GM19025 (cell line): ENCODE measurements around the gene ME3.

Source experiments
- ATAC-seq: cut with Tn5 transposase; IDR thresholded peaks from one replicate; pipeline ENCODE4 v1.9.1; 2021; ENCODE audit warnings: mild to moderate bottlenecking, low read depth, moderate library complexity; ENCODE audit not compliant: unreplicated experiment

Gene ME3

DNA sequence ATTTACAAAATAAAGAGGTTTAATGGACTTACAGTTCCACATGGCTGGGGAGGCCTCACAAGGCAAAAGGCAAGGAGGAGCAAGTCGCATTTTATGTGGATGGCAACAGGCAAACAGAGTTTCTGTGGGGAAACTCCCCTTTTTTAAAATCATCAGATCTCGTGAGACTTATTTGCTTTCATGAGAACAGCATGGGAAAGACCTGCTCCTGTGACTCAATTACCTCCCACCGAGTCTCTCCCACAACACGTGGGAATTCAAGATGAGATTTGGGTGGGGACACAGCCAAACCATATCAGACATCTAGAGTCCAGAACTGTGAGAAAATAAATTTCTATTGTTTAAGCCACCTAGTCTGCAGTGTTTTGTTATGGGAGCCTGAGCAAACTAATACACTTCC lies 80.8 kb downstream of the ME3 start:
- no peak for ATAC-seq

DNA sequence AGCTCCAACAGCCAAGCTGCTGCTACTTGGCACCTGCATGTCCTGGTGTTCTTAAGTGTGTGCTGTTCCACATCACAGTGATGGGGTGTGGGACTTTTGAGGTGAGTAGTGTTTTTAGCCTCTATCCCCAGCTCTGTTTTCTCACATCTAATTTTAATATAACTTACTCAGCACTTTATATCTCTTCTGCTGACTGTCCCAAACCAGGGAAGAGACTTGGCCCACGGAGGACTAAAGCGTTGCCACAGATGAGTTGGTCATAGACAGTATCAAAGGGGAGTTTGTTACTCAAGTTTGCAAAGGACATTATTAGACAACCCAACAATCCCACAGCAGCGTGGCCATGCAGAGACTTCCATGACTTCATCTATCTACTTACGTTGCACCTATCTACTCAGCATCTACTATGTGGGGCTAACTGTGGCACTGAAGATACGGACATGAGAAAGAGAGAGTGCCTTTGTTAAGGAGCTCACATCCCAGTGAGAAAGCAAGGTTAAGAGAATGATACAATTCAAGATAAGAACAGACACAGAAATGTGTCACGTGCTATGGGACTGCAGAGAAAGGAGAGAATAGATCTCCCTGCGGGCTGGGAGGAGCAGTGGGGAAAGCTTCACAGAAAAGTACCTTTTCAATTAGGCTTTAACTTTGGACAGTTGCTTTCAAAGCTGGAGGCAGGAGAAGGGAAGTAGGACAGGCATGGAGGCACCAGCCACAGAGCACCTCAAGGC lies 82.4 kb downstream of the ME3 start:
- no peak for ATAC-seq

DNA sequence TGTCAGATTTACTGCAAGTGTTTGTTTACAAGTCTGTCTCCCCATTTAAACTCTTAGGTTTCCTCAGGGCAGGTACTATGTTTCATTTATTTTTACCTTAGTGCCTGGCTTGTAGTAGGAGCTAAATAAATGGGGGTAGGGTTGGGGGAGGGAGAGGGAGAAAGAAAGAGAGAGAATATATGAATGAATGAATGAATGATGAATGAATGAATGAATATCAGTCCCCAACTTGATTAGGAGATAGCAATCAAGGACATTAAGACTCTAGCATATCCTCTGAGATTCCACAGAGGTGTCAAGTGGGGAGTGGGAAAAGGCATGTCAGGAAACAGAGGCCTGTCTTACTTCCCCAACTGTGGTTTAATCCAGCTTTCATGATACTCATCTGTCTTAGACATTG lies 83.2 kb downstream of the ME3 start:
- ATAC-seq: no peak

DNA sequence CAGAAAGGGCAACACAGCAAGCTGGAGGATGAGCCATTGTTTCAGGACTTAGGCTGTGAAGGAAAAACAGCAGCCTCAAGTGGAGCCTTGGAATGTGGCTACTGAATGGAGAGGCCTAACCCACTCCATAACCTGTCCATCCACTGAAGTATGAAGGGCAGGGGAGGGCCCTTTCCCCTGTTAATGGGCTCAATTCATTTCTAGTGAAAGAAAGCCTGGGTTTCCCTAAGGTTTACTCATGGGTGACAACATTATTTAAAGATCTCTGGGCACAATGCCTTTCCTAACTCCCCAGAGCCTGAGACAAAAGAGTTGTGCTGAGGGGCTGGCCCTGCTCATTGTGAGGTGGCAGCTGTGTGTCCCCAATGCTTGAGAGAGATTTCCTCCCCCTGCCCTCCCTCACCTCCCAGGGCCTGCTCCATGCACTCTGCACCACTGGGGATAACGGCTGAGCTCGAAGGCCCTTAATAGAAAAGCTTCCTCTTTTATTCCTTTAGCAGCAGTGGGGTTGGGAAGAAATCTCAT lies 83.8 kb downstream of the ME3 start:
- ATAC-seq: no peak

DNA sequence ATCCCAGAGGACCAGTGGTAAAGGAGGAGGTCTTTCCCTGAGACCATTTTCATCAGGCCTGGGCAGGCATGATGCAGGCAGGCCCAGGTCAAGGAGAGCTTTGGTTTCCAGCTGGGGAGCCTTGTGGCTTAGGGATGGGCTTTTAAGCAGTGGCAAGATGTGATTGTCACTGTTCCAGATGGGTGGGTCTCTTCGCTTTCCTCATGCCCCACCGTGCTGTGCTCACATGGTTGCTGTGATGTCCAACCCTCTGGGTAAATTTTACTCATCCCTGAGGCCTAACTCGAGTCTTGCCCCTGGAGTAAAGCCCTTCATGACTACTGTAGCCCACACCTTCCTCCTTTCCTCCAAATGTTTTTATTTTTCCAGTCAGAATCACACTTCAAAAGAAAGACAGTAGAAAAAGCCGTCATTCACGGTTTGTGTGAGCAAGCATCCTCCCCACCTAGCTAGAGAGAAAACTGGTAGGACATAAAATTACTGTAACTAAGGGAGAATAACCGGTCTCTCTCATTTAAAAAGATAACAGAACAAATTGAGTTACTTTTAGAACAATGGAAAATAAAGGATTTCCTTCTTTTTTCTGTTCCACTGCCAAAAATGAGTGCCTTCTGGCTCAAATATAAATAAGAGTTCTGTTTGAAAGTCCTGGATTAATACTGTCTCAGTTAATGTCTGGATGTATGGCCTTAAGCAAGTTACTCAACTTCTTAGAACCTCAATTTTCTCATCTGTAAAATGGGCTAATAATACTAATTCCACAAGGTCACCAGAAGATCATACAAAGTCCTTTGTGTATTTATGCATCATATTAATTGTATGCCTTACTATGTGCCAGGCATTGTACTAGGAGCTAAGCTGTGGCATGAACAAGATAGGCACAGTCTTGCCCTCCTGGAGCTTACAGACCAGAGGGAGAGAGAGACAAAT lies 84.9 kb downstream of the ME3 start:
- ATAC-seq: no peak

DNA sequence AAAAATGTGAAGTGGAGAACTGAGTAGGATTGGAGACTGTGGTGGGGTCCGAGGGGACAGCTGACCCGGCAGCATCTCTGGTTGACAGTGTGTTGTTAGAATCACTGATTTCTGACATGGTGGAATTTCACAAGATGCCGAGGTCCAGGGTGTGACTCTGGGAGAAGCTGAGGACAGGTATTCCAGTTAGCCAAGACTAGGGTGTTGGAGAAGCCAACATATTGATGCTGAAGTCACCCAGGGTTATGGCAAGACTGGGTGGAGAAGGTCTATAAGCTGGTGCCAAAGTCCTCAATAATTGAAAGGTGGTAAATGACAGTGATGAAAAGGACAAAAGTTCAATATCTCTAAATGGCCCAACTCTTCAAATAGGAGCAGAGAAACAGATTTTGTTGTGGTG lies 86.1 kb downstream of the ME3 start:
- no peak for ATAC-seq

DNA sequence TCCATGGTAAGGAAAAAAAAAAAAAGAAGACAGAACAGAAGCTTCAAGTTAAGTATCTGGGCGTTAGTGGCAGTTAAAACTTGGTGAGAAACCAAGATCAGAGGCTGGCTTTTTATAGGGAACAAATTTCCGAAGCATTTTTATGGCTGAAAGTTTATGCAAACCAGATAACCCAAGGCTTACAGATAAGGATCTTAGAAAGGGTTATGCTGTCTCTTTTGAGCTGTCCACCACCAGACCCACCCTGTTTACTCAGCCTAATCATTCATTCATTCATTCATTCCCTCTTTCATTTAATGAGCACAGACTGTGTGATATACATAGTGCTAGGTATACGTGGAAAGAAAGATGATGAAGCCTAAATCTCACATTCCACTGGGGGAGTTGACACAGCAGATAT lies 89.5 kb downstream of the ME3 start:
- ATAC-seq: no peak

DNA sequence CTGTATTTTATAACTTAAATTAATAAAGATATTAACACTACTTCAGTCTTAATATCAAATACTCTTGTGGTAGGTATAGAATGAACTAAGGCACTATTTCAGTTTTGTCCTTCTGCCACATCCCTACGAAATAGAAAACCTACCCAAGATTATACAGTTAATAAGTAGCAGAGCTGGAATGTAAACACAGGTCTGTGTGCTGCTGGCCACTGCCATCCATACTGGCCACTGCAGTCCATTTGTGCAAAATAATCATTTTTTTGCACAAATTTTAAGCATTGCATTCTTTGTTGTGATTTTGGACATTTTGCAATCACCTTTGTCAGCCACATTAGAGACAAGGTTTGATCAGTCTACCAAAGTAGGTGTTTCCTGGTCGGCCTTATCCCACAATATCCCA lies 91.9 kb downstream of the ME3 start:
- no peak for ATAC-seq

DNA sequence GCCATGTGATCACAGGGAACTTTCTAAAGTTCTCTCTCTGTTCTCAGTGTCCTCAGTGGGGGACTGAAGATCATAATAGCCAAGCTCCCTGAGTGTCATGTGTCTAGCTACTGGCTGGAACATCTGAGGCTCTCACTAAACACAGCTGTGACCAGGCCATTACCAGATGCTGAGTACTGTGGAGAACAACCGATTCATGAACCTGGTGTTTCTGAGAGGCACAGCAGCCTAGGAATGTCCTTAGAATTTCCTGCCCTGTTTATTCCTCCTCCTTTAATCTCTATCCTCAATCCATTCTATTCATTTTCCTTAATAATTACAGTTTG lies 93.0 kb downstream of the ME3 start:
- no peak for ATAC-seq

DNA sequence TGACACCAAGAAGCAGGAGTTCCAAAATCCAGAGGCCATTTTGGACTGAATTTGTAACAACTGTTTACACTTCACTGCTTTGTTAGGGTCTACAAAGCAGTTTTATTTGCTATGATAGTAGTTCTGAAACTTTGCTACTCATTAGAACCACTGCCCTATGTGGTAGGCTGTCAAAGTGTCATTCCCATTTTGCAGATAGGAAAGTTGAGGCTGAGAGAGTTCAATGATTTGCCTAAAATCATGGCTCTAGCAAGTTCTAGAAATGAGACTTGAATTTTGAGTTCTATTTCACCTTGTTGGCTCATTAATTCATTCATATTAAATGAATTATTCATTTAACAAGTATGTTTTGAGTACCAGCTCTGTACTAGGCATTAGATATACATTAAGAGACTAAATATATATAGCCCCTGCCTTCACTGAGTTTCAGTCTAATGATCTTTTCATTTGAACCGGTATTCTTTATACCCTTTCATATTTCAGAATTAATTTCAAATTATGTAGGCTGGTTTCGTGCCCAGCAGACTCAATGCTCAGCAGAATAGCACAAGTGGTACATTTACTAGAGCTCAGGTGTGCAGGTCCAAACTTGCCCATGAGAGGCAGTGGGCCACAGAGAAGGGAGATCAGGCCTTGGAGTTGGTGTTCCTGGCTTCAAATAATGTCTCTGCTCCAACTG lies 93.5 kb downstream of the ME3 start:
- no peak for ATAC-seq

DNA sequence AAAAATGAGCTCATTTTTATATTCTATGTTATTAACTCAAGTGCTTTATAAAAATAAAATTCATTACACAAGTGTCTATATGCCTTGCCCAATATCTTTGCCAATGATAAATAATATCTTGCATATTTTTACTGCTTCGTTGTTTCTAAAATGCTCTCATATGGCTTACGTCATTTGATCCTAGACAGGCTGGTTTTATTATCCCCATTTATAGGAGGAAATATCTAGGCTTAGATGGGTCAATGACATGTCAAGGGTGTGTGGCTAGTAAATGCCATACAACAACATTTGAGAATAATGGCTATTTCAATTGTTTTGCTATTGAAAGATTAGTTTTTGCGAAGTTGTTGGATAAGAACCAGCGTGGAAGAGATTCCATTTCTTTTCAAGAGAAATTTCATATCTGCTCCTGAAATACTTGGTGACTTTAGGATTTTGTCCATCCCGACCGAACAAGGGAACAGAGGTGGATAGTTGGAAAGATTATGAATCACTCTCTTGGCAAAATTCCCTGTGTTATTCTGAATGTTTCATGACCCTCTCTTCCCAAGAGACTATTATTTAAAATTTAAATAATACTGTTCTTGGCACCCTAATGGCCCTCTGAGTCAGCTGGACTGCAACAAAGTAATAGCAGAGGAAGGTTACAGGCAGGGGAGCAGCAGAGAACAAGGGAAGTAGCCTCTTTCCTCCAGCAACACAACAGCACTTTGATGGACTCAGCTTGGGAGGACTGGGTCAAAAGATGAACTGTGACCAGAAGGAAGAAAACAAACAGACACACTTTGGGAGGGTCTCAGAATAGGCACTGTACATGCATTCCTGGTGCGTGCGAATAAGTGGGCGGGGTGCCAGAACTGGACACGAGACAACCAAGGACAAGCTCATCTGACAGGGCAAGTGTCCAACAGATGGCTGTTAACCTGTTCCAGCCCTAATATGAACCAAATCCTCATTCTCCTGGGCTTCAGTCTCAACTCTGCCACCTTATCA lies 94.5 kb downstream of the ME3 start:
- no peak for ATAC-seq

DNA sequence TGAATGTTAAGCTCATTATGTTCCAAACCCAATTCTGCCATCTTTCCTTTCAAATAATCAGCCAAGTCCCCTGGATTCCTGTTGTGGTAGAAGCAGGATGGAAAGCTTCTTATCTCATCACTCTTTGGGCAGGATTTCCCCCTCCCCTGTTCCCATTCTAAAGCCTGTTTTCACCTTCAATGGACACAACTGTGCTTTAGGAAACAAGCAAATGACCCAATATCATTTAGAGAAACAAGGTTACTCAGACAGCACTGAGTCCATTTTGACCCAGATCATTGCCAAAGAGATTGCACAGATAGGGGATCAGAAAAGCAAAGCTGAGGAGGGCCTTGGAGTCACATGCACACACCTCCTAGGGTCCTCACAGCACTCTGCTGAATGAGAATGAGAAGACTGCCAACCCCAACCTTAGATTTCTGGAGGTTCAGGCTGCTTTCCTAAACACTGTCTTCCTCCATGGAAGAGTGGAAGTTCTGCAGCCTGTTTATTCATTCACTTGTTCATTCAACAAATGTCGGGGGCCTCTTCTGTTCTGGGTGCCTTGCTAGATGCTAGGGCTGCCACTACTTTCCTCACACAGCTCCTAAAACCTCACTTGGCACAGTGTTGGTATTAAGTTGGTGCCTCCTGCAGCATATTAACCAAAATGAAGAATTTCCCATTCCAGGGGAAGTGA lies 95.3 kb downstream of the ME3 start:
- ATAC-seq: no peak

DNA sequence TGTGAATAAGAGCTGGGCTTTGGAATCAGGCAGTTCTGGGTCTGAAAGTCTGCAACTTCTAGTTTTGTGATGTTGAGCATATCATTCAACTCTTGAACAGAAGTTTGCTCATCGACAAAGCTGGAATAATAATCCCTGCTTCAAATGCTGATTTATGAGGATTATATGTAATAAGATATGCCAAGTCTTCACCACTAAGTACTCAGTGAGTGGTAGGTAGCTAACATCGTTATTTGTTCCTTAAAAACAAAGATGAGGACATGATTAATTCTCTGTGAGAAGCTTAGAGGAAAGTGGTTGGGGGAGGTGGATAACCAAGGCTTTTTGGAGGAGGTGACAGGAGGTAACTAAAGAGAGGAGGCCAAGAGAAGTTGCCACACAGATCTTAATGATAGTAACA lies 96.5 kb downstream of the ME3 start:
- ATAC-seq: no peak

DNA sequence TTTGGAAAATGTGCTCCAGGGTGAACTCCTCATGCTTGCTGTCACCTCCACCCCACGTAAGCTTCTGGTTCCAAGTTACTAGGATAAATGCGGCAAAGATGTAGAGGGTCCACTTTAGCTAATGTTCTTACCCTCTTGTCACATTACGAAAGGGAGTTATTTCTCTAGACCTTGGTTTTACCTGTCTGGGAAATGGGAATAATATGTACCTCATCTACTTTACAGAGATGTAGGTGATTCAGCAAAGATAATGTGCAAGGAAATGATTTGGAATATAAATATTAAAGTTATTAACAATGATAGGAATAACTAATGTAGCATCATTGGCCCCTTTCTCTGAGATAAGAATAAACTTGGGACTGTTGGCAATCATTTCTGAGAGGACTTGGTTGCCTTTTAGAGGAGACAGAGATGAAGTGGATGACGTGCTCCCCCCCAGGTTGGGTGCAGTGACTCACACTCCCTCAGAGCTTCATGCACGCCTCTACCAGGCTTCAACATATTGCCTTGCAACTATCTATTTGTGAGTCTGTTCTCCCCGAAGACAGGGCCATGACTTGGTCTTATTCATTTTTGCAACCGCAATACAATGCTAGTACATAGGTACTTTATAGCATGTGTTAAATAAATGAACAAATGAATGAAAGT lies 97.1 kb downstream of the ME3 start:
- ATAC-seq: no peak

DNA sequence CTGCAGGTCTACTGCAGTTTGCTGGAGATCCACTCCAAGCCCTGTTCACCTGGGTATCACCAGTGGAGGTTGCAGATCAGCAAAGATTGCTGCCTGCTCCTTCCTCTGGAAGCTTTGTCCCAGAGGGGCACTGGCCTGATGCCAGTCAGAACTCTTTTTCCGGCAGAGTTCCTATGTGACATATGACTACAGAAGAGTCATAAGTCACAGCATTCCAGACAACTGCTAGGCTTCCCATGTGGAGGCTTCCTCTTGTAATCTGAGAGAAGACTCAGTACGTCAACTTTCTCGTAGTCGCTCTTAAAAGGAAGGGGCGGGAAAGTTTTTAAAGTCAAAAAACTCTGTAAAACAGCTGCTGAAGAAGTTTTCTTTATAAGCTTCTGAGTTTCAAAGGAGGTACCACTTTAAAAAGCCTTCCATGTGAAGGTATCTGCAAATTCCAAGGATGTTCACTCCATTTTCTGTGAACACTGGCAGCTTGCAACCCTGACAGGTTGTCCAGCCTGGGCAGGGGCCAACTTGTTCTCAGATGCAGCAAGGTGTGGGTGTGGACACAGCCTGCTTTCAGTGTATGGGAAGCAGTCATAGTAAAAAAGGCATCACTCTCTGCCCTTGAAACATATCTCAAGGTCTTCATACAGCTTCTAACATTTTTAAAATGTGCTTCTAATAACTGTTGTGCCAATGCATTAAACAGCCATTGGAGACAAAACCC lies 97.8 kb downstream of the ME3 start:
- no peak for ATAC-seq

DNA sequence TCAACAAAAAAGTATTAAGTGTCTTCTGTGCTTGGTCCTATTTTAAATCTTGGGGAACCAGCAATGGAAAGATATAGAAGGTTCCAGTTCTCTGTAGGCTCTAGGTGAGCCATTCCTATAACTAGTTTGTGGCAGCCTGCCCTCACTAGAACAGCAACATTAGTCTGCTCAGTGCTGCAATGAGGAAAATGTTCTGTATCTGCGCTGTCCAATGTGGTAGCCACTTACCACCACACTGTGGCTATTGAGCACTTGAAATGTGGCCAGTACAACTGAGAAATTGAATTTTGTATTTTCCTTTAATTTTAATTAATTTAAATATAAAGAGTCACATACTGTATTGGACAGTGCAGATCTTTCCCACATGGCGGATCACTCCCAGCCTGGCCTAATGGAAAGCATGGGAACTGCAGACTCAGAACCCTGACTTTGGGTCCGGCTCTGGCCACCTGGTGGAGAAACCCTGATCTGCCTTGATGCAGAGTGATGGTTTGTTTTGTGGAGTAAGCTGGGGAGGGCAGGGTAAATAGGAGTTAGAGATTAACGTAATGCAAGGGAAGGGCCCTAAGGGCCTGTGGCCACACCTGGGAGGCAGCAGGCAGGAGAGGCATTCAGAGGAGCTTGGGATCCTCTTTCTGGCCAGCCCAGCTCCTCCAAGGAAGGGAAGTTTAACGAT lies 101.0 kb downstream of the ME3 start:
- no peak for ATAC-seq

DNA sequence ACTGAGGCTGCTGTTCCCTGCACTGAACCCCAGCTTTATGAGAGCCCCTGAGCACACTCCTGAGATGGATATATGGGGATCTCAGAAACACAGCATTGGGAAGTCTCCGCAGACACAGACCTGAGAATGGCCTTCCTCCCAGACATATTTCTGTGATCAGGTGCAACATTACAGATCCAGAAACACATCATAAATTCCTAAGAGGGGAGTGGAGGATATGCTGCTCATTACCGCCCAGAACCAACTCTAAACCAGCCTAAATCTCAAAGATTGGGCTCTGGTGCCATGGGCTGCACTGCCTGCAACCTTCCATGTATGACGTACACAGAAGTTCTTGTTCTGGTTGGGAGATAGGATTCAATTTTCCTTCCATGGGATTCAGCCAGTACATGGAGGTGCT lies 102.0 kb downstream of the ME3 start:
- ATAC-seq: no peak

DNA sequence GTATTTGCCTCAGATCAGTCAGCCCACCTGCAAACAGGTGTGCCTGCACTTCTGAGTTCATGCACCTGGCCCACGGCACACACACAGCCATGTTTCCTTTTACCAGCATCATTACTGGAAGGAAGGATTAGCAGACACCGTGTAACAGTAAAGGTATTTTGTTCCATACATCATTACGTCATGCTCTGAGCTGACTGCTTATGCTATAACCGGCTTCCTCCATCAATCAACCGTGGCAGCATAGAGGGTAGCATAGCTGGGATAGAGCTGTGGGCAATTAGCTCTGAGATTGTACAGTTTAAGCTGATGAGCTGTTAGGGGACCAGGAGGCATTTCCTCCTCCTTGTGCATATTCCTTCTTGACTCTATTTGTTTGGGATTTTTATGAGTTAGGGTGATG lies 102.4 kb downstream of the ME3 start:
- ATAC-seq: no peak
